GM18951 (cell line): ENCODE data around the gene NR6A1.

ENCODE experiments used
- POLR2A ChIP-seq: IDR thresholded peaks from 4 replicates; pipeline ENCODE4 v1.6.1; 2011; ENCODE audit warnings: mild to moderate bottlenecking; ENCODE audit not compliant: insufficient read length, insufficient read depth; ENCODE audit errors: extremely low read depth
- in situ Hi-C: fragments of 300-500 bp; cut with MboI; formaldehyde crosslinking; loops from one replicate; pipeline ENCODE4 v1.12.0; 2022; ENCODE audit warnings: low sequenced_read_pairs, mixed read lengths, inconsistent platforms; ENCODE audit not compliant: unreplicated experiment

NR6A1 gene

DNA sequence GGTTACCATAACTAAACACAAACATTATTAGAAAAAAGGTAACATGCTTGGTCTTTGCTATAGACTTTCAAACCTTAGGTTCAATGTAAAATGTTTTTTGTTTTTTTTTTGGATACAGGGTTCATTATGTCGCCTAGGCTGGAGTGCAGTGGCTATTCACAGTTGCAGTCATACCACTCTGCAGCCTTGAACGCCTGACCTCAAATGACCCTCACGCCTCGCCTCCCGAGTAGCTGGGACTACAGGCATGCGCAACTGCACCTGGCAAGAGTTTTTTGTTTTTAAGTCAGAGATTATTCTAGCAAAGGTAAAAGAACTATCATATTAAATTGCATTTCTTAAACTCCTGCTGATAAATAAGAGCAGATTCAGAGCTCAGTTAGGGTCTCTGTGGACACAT is 208.8 kb downstream of the NR6A1 start:
- in situ Hi-C loops: no loop called here
- TF ChIP-seq POLR2A: no peak

DNA sequence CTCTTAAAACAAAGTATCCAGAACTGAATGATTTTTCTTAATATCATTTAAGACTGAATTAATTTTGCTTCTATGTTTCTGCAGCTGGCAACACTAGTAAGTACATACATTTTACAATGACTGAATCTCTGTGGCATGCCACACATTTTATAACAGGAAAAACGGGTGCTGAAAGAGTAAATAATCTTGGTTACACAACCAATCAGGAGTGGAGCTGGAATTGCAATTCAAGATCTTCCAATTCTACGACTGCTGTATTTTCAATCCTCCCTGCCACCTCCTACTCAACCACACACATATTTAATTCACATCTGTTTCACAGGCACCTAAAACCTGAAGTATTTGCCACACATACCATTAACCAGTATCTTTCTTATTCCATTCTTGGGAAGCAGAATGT is 211.2 kb downstream of the NR6A1 start:
- in situ Hi-C loops: no loop called here
- TF ChIP-seq POLR2A: no peak

DNA sequence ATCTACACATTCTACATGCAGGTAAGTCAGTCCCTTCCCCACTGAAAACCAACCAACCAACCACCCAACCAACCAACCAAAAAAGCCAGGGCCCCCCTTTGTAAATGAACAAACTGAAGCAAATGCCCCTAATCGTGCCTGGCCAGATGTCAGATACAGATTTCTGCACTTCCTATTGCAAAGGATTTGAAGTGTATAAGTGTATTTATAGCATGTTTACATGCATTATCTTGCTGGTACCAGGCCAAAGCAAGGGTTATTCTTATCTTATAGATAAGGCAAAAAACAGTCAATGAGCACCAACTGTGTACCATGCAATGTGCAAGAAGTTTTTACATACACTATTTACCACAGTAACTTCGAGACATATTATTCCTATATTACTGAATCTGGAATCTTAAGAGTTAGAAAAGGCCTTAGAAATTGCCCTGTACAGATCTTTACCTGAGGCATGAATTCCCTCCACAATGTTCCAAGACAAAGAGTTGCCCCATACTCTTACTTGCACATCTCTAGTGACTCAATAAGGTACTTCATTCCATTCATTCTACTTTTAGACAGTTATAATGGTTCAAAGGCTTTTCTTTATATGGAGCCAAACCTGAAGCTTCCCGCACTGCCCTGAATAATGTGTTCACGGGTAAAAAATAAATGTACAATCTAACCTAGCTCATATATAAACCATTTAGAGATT is 212.2 kb downstream of the NR6A1 start:
- TF ChIP-seq POLR2A: no peak
- in situ Hi-C loops: no loop called here

DNA sequence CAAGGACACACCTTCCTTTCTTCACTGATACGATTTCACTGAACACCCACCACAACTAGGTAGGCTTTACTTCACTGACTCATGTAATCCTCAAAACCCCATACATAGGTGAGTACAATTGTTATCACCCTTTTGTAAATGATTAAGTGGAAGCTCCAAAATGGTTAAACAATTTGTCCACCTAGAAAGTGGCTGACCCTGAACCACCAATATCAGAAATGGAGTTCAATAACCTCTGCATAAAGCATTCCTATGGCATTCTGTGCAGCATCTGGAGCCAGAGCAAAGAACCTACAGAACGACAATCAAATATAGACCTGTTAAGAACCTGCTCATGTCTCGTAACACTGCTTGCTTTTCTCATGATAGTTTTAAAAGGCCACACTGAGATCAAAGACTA is 213.2 kb downstream of the NR6A1 start:
- TF ChIP-seq POLR2A: no peak
- in situ Hi-C loops: no loop called here

DNA sequence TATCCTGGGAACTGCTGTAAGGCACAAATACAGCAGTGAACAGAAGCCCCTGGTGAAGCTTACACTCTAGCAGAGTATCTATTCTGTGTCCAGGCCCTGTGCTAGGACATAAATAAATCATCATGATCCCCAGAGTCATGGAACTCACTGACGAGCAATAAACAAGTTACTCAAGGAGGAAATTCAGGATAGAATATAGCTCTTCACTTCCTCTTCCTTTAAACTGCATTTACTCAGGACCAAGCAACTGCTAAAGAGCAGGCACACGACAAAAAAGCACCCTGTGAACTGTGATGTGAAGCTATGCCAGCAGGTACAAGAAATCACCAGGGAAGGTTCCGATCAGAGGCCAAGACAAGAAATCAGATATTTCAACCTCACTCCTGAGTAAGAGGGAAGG is 216.1 kb downstream of the NR6A1 start:
- in situ Hi-C loops: no loop called here
- no peak for TF ChIP-seq POLR2A

DNA sequence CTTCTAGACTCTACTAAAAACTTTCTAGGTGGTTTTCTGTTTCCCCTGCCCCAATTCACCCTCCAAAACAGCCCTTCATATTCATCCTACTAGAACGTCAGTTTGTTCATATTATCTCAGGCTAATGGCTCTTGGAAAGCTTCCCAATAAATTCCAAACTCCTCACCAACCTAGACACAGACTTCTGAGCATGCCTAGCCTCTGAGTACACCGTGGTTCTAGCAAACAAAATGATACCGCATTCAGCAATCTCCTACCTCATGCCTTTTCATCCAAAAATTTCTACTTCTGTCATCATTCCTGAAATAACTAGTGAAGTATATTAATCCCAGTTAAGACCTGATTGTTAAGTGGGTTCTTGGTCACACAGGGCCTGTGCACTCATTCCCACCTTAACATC is 217.4 kb downstream of the NR6A1 start:
- no peak for TF ChIP-seq POLR2A
- in situ Hi-C loops: no loop called here

DNA sequence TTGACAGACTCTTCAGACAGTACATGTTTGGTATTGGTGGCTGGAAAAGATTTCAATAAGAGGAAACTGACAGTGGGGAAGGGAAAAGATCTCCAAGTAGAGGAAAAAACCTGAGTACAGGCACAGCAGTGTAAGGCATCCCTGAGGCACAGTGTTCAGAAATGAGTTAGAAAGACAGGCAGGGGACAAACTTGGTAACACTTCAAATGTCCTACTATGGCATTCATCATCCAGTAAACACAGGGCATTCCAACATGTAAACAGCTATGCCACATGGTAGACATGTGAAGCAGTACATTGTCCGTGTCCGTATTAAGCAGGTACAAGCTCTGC is 218.9 kb downstream of the NR6A1 start:
- in situ Hi-C loops: no loop called here
- no peak for TF ChIP-seq POLR2A

DNA sequence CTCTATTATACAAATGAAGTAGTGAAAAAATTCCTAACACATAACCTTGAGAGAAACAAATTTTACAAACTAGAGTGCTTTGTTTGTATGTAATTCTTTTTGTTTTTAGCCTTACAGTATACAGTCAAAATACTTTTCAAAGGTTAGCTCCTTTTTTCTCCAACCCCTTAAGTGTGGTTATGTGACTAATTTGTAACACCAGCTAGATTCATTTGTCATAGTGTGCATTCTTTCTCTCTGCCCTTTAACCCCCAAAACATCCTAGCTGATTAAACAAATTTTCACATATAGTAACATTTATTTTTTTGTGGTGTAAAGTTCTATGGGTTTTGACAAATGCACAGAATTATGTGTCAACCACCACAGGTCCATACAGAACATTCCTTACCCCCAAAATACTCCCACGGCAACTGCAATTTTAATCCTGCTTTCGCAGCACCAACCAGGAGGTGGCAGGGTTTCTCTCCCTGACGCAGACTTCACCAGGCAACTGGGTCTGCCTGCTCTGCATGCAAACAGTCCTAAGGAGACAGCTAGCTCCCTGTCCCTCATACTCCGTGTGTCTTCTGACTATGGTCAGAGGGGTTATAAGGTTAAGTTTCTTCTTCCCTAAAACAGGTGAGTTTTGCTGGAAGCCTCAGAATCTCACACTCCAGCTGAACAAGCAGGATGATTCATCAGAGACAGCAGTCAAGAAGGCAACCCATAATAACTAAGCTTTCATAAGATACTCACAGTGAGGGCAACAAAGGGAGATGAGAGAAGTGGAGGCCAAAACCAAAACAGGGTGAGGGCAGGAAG is 219.4 kb downstream of the NR6A1 start:
- in situ Hi-C loops: no loop called here
- no peak for TF ChIP-seq POLR2A

DNA sequence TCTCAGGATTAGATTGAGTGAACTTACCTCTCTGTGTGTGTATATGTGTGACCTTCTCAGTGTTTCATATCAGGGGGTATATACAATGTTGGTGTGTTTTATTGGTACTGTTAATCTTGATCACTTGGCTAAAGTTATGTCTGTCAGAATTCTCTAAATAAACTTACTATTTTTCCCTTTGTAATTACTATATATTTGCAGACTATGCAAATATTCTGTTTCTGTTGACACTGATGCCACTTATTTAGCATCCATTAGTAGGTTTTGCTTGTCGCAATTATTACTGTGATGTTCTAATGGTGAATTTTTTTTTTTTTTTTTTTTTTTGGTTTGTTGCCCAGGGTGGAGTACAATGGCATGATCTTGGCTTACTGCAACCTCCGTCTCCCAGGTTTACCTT is 221.0 kb downstream of the NR6A1 start:
- in situ Hi-C loops: no loop called here
- TF ChIP-seq POLR2A: no peak

- in situ Hi-C loops: no loop called here
Measured at GRCh38 chr9:124549016-124549415, 222.1 kb downstream of the NR6A1 start.

GRCh38 chr9:124544535-124544934 is 226.6 kb downstream of the NR6A1 start:
- TF ChIP-seq POLR2A: no peak
- in situ Hi-C loops: no loop called here

More at GRCh38 chr9:124549016-124549415, 222.1 kb downstream of the NR6A1 start:
- no peak for TF ChIP-seq POLR2A

- TF ChIP-seq POLR2A: no peak
- in situ Hi-C loops: no loop called here
Measured at GRCh38 chr9:124541824-124542223, 229.3 kb downstream of the NR6A1 start.

- TF ChIP-seq POLR2A: no peak
- in situ Hi-C loops: no loop called here
Measured at GRCh38 chr9:124537926-124538325, 233.2 kb downstream of the NR6A1 start.

- no peak for TF ChIP-seq POLR2A
- in situ Hi-C loops: no loop called here
Measured at GRCh38 chr9:124535846-124536245, 235.3 kb downstream of the NR6A1 start.
